Parathyroid adenoma (tissue), 2 donors: Measurements from ENCODE around the gene ANKRD55.
"Not testable (repeated sequence)": the region's sequence is repeated elsewhere in the genome, so short reads cannot be mapped to it uniquely, and the experiment has no call there.

ENCODE experiments used
- H2AFZ ChIP-seq: fragments of 300-600 bp; sonication (generic); one replicate; pipeline ENCODE4 v1.7.0; 2017; ENCODE audit warnings: antibody characterized with exemption, mild to moderate bottlenecking
- H3K27ac ChIP-seq: fragments of 300-600 bp; sonication (generic); one replicate; pipeline ENCODE4 v1.7.0; 2017
- H3K27me3 ChIP-seq: fragments of 300-600 bp; sonication (generic); one replicate; pipeline ENCODE4 v1.7.0; 2017; ENCODE audit warnings: low read length; ENCODE audit not compliant: control insufficient read depth, insufficient read depth
- H3K36me3 ChIP-seq: fragments of 300-600 bp; sonication (generic); one replicate; pipeline ENCODE4 v1.7.0; 2017; ENCODE audit warnings: low read length; ENCODE audit not compliant: control insufficient read depth, insufficient read depth
- H3K4me1 ChIP-seq: fragments of 300-600 bp; sonication (generic); one replicate; pipeline ENCODE4 v1.7.0; 2017; ENCODE audit warnings: control low read depth
- H3K4me2 ChIP-seq: fragments of 300-600 bp; sonication (generic); one replicate; pipeline ENCODE4 v1.7.0; 2017; ENCODE audit warnings: low read length
- H3K4me3 ChIP-seq: fragments of 300-600 bp; sonication (generic); one replicate; pipeline ENCODE4 v1.7.0; 2017; ENCODE audit warnings: low read depth, low read length
- H3K79me2 ChIP-seq: fragments of 300-600 bp; sonication (generic); one replicate; pipeline ENCODE4 v1.7.0; 2017; ENCODE audit warnings: control low read depth
- H3K9ac ChIP-seq: fragments of 300-600 bp; sonication (generic); one replicate; pipeline ENCODE4 v1.7.0; 2017; ENCODE audit warnings: mild to moderate bottlenecking
- H3K9me3 ChIP-seq: fragments of 300-600 bp; sonication (generic); one replicate; pipeline ENCODE4 v1.7.0; 2017; ENCODE audit warnings: low read length; ENCODE audit not compliant: control insufficient read depth
- TF ChIP-seq, protein P1 (sequence below): fragments of 300-600 bp; sonication (generic); IDR thresholded peaks from one replicate; pipeline ENCODE4 v1.7.0; 2017; ENCODE audit warnings: antibody characterized with exemption, mild to moderate bottlenecking
- donor health status: primary hyperparathyroidism.

ANKRD55 gene

DNA sequence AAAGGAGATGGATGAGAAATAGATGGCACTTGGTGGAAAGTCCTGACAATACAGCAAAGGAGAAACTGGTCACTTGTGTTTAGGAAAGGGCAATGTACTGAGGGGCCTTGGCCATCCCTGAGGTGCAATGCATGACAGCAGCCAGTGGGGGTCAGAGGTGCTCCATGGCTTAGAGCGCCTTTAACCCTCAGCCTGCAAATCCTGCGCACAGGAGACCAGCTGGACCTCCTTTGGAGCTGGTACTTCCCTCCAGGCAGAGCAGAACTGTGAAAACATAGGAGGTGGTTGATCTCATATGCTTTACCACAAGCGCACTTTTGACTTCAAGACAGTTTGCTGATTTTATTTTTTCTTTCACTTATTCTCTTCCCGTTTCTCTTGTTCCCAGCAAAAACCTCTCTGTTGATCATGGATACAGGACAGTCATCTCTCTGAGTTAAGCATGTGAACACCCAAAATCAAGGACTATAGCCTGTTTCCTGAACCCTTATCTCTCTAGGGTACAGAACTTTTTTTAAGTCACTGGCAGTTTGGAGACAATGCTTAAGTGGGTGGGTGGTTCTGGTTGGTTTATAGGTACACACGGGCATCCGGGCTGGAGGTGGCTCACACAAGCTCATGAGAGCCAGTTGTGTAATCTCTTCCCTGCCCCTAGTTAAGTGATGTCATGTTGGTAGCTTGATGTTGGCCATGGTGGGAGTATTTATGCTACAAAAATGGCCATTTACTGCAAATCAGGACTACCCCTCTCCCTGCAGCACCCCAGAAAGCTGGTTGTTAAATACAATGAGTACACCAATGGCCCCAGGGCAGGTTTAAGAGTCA is 37.6 kb upstream of the ANKRD55 start:
- H3K4me2 ChIP-seq: no peak overlapping the region
- H3K27me3 ChIP-seq: no peaks in the 10 kb centered on the region
- peaks cover 6% of the 10 kb centered on the region for H3K4me1 ChIP-seq
- no peak overlapping the region for H3K4me3 ChIP-seq
- no peaks in the 10 kb centered on the region for H3K79me2 ChIP-seq
- no peaks in the 10 kb centered on the region for H3K36me3 ChIP-seq
- no peaks in the 10 kb centered on the region for H3K9me3 ChIP-seq
- H2AFZ ChIP-seq: peak overlapping the region; percentile 54
- peak overlapping the region; percentile 17 for H3K27ac ChIP-seq
- no peak overlapping the region for H3K9ac ChIP-seq
- TF ChIP-seq, protein P1, sequence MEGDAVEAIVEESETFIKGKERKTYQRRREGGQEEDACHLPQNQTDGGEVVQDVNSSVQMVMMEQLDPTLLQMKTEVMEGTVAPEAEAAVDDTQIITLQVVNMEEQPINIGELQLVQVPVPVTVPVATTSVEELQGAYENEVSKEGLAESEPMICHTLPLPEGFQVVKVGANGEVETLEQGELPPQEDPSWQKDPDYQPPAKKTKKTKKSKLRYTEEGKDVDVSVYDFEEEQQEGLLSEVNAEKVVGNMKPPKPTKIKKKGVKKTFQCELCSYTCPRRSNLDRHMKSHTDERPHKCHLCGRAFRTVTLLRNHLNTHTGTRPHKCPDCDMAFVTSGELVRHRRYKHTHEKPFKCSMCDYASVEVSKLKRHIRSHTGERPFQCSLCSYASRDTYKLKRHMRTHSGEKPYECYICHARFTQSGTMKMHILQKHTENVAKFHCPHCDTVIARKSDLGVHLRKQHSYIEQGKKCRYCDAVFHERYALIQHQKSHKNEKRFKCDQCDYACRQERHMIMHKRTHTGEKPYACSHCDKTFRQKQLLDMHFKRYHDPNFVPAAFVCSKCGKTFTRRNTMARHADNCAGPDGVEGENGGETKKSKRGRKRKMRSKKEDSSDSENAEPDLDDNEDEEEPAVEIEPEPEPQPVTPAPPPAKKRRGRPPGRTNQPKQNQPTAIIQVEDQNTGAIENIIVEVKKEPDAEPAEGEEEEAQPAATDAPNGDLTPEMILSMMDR: peak; percentile 100

DNA sequence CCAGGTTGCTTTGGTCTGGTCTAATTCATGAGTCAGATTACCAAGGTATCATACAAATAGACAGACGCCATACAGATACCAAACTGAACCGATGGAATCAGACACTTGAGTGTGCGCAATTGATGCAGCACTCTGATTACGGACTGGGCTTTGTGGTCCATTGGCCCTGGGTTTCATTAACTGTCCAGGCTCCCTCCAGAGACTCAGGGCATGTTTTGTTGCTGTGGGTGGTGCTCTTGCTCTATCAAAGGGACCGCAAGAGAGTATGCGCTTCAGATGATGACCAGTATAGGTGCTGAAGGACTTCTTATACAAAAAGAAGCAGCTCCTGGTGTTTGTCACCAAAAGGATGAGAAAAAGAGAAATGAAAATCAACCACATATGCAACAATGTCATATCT is 36.9 kb upstream of the ANKRD55 start:
- H3K4me1 ChIP-seq: peaks cover 6% of the 10 kb centered on the region
- TF ChIP-seq, protein P1: no peak
- H2AFZ ChIP-seq: no peak overlapping the region
- no peaks in the 10 kb centered on the region for H3K79me2 ChIP-seq
- no peak overlapping the region for H3K9ac ChIP-seq
- no peaks in the 10 kb centered on the region for H3K36me3 ChIP-seq
- no peak overlapping the region for H3K4me2 ChIP-seq
- no peak overlapping the region for H3K4me3 ChIP-seq
- H3K27me3 ChIP-seq: no peaks in the 10 kb centered on the region
- no peak overlapping the region for H3K27ac ChIP-seq
- no peaks in the 10 kb centered on the region for H3K9me3 ChIP-seq

DNA sequence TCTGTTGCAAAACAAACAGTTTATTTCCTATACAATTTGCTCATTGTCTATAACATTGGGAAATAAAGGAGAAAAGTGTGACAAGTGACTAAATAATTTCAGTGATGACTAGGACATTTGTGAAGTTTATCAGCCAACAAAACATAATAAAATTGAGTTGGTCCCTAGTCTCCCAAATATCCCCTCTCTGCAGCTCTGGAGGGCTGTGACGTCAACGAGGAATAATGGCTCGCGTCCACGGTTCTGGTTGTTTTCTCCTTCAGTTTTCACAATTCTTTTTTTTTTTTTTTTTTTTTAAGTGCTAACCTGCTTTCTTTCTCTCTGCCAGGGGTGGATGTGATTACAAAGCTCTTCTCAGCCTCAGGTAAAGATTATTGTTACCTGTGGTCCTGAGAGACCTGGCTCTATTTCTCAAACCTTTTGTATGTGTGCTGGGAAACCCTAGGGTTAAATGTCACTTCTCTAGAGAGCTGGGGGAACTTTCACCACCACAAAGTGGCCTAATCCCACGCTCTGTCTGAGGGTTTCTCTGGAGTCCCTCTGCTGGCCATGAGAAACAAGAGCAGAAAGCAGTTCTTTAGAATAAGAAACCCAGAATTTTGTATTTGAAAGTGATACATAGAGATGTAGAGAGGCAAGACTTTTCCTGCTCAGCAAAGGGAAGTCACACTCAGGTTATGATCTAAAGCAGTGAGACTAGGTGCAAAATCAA is 36.2 kb upstream of the ANKRD55 start:
- peaks cover 6% of the 10 kb centered on the region for H3K4me1 ChIP-seq
- no peak overlapping the region for H3K27ac ChIP-seq
- H3K36me3 ChIP-seq: no peaks in the 10 kb centered on the region
- TF ChIP-seq, protein P1: peak; percentile 47
- H3K79me2 ChIP-seq: no peaks in the 10 kb centered on the region
- no peak overlapping the region for H3K4me2 ChIP-seq
- no peak overlapping the region for H3K4me3 ChIP-seq
- no peaks in the 10 kb centered on the region for H3K27me3 ChIP-seq
- H3K9ac ChIP-seq: no peak overlapping the region
- no peak overlapping the region for H2AFZ ChIP-seq
- no peaks in the 10 kb centered on the region for H3K9me3 ChIP-seq

DNA sequence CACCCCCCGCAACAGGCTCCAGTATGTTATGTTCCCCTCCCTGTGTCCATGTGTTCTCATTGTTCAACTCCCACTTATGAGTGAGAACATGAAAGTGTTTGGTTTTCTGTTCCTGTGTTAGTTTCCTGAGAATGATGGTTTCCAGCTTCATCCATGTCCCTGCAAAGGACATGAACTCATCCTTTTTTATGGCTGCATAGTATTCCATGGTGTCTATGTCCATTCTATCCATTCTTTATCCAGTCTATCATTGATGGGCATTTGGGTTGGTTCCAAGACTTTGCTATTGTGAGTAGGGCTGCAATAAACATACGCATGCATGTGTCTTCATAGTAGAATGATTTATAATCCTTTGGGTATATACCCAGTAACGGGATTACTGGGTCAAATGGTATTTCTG is 35.6 kb upstream of the ANKRD55 start:
- H3K9ac ChIP-seq, H3K36me3 ChIP-seq, H3K4me2 ChIP-seq, H3K4me1 ChIP-seq, H3K9me3 ChIP-seq, H3K27ac ChIP-seq, H3K79me2 ChIP-seq, H3K4me3 ChIP-seq, H3K27me3 ChIP-seq, H2AFZ ChIP-seq: not testable (repeated sequence)

DNA sequence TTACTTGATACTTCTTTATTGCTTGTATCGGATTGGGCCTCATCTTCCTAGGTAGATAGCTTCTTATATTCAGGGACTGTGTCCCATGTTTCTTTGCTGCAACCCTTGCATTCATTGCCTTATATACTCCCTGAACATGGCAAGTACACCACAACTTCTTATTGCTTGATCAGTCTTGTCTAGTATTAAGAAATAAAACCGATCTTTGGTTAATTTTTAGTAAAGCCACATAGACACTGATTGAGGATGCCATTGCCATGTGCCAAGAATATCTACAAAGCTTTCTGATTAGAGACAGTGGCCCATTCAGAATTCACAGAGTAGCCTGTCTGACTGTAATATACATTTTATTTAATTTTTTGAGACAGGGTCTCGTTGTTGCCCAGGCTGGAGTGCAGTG is 34.7 kb upstream of the ANKRD55 start:
- TF ChIP-seq, protein P1: no peak
- H3K4me3 ChIP-seq: no peak overlapping the region
- peaks cover 6% of the 10 kb centered on the region for H3K4me1 ChIP-seq

More for the DNA sequence above, 34.7 kb upstream of the ANKRD55 start:
- no peaks in the 10 kb centered on the region for H3K9me3 ChIP-seq
- H3K9ac ChIP-seq: no peak overlapping the region
- no peak overlapping the region for H3K4me2 ChIP-seq
- H3K27me3 ChIP-seq: no peaks in the 10 kb centered on the region
- no peaks in the 10 kb centered on the region for H3K79me2 ChIP-seq
- H2AFZ ChIP-seq: no peak overlapping the region
- no peak overlapping the region for H3K27ac ChIP-seq
- H3K36me3 ChIP-seq: no peaks in the 10 kb centered on the region
